Activated CD8-positive, alpha-beta memory T cell treated with anti-CD3 and anti-CD28 coated beads for 36 hours (primary cell): Measurements from ENCODE around the gene PODNL1. TPM values are rescaled to one million over a fixed set of nuclear protein-coding genes. Genes with fewer than 3 reads are reported as not detected.

ENCODE experiments used
- CTCF ChIA-PET: fragments of 350-600 bp; sonication (Branson Sonifier 250); formaldehyde crosslinking; loops from one replicate; lab custom pipeline; 2021; ENCODE audit warnings: antibody characterized with exemption; lab: Charles Lee
- POLR2A ChIA-PET: fragments of 350-600 bp; sonication (Branson Sonifier 250); formaldehyde crosslinking; loops from one replicate; lab custom pipeline; 2021; ENCODE audit warnings: antibody characterized with exemption; lab: Charles Lee
- total RNA-seq, 2 experiments: library from RNA; stranded (reverse); gene quantifications; one replicate each; pipeline ENCODE4 v1.2.3, GENCODE V29; 2021

Gene PODNL1, protein sequence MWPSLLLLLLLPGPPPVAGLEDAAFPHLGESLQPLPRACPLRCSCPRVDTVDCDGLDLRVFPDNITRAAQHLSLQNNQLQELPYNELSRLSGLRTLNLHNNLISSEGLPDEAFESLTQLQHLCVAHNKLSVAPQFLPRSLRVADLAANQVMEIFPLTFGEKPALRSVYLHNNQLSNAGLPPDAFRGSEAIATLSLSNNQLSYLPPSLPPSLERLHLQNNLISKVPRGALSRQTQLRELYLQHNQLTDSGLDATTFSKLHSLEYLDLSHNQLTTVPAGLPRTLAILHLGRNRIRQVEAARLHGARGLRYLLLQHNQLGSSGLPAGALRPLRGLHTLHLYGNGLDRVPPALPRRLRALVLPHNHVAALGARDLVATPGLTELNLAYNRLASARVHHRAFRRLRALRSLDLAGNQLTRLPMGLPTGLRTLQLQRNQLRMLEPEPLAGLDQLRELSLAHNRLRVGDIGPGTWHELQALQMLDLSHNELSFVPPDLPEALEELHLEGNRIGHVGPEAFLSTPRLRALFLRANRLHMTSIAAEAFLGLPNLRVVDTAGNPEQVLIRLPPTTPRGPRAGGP
- under 1 TPM in 1 of 2 experiments, not detected in 1; 0.21 TPM for total RNA-seq

DNA sequence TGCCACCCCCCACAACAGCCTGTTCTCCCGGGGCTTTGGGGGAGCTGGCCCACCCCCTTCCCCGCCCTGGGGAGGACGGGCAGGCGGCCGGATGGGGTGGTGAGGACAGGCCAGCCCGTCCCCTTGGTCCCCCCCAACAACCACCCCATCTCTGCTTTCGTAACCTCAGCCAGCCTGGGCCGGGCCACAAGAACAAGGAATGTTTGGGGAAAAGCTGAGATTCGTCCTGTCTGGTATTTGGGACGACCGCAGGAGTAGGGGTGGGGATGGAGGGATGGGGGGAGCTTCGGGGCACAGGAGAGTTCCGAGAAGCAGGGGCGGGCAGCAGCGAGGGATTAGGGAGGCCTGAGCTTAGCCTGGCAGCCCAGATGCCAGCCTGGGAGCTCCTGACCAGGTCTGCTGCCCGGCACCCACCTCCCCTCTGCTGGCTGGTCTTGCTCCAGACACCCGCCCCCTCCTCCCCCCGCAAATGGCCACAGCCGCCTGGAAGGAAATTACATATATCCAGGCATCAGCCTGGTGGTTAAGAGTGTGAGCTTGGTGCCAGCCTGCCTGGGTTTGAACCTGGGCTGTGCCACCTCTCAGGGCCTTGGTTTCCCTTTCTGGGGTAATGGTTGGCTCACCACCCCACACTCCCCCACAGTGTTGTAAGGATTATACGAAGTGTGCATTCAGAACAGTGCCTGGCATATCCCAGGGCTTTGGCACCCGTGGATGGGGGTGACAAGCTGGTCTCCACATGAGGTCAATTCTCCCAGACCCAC is at the start of gene PODNL1:
PODNL1 (minus strand) TSS at position 117 of the 764 bp plus-strand sequence. CDS start 236 bp downstream, outside the sequence.
- ChIA-PET POLR2A (no interaction called here), CTCF (interaction anchor here (0.6 to 1.2 kb wide), 2 partner anchors 13 to 31 kb away, joined by 3 to 4 read pairs; no protein-coding TSS in a partner anchor)

DNA sequence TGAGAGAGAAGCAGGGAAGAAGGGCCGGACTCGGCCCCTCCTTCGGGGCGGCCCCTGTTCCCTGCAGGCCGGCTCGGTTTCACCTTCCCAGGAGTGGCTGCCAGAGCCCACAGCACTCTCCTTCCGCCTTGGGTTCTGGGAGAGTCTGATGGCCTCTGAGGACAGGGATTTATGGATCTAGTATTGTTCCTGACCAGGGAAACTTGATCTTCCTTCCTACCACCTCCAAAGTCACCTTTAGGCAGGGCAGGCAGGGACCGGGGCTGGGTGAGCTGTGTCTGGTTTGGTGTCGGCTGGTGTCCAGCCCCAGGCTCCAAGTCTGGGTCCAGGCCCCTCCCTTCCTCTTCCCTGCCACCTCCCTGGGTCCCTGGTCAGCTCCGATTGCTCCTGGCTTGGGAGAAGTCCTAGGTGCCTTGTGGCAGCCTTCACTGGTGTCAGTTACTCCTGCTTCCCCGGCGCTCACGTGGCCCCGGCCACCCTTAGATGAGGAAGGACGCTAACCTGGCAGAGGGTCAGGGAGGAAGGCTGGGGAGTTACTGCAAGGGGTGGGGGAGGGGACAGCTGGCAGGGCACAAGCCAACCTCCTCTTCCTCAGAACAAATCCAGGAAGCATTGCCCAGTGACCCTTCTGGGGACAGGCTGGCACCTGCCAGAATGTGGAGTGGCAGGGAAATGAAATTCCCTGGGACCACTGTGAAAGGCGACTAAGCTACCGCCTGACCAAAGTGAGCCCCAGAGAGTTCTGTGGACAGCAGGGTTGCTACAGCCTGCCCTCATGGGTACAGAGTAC is 49.1 kb upstream of the PODNL1 start:
- ChIA-PET CTCF (interaction anchor here (0.6 to 2.0 kb wide), 8 partner anchors 9 to 101 kb away, joined by 3 to 5 read pairs (median 3); no protein-coding TSS in a partner anchor), POLR2A (interaction anchor here (0.8 to 2.4 kb wide), 3 partner anchors 18 to 151 kb away, joined by 3 to 19 read pairs (median 11); partner anchors contain the start of genes IL27RA and RFX1)

DNA sequence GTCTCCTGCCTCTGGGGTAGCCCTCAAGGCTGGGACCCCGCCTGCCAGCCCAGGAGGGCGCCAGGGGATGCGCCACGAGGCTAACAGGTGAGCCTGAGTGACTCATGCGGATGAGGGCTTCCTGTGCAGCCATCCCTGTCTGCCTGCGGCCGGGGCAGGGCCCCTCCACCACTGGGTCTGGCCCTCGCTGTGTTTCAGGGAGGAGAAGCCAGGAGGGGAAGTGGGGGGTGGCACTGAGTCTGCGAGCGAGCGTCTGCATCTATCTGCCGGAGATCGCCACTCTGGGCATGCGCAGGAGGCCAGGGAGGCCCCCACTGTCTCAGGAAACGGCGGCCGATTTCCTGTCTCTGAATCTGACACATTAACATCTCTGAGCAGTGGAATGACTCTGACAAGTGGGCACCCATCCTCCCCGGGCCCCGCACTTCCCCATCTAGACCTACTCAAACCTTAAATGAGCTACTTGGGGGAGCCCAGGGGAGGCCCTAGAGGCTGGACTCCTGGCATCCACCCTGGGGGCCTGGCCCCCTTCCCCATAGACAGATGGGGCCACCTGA is 48.2 kb upstream of the PODNL1 start:
- ChIA-PET CTCF (interaction anchor here (0.6 to 2.1 kb wide), 7 partner anchors 10 to 73 kb away, joined by 3 to 6 read pairs (median 3); partner anchors contain the start of gene IL27RA), POLR2A (interaction anchor here (0.7 to 2.4 kb wide), 4 partner anchors 19 to 150 kb away, joined by 3 to 19 read pairs (median 7); partner anchors contain the start of genes IL27RA and RFX1)

DNA sequence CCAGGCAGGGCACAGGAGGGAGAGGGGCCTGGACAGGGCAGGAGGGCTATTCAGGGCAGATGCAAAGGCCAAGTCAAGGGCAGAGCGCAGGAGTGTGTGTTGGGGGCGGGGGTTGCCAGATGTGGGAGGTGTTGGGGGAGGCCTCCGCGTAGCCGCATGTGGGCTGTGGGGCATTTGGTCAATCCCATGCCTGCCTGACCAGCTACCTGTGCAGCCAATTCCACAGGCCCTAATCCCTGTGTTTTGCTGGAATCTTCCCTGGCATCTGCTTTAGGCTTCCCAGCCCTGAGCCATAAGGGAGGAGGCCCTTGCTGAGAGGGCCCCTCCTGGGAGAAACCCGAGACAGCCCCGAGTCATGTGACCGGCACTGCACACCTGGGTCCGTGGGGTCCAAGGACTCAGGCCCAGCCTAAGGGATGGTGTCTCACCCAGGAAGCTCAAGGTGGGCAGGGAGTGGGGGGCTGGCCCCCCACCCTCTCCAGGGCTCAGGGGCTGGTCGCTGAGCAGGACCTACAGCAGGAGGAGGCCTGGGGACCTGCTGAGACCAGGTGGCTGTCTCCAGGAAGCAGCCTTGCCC is 47.6 kb upstream of the PODNL1 start:
- POLR2A ChIA-PET = interaction anchor here (0.6 to 2.4 kb wide), 5 partner anchors 11 to 46 kb away, joined by 3 to 19 read pairs (median 8); partner anchors contain the start of genes IL27RA and RFX1
- CTCF ChIA-PET = interaction anchor here (2.1 kb wide), 1 partner anchor 46 kb away, joined by 6 read pairs; the partner anchor contains the start of gene IL27RA

DNA sequence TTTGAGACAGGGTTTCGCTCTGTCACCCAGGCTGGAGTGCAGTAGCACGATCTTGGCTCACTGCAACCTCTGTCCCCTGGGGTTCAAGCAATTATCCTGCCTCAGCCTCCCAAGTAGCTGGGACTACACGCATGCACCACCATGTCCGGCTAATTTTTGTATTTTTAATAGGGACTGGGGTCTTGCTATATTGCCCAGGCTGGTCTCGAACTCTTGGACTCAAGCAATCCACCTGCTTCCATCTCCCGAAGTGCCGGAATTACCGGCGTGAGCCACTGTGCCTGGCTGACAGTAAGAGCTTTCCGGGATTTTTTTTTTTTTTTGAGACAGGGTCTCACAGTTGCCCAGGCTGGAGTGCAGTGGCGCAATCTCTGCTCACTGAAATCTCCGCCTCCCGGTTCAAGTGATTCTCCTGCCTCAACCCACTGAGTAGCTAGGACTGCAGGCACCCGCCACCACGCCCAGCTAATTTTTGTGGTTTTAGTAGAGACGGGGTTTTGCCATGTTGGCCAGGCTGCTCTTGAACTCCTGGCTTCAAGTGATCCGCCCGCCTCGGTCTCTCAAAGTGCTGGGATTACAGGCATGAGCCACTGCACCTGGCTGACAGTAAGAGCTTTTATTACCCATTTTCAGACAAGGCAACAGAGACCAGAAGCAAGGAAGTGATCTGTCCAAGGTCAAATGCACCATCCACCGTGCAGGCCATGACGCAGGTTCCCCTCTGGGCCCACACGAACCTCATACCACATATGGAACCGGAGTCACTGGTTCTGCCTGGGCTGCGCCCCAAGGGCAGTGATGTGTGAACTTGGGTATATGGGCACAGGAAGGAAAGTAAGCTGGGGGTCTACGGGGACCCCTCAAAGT is 46.9 kb upstream of the PODNL1 start:
- POLR2A ChIA-PET = interaction anchor here (0.6 to 1.3 kb wide), 4 partner anchors 12 to 22 kb away, joined by 4 to 8 read pairs (median 4); partner anchors contain the start of gene RFX1
- CTCF ChIA-PET = interaction anchor here (0.6 to 2.1 kb wide), 3 partner anchors 14 to 1188 kb away, joined by 3 to 6 read pairs (median 3); partner anchors contain the start of gene IL27RA

DNA sequence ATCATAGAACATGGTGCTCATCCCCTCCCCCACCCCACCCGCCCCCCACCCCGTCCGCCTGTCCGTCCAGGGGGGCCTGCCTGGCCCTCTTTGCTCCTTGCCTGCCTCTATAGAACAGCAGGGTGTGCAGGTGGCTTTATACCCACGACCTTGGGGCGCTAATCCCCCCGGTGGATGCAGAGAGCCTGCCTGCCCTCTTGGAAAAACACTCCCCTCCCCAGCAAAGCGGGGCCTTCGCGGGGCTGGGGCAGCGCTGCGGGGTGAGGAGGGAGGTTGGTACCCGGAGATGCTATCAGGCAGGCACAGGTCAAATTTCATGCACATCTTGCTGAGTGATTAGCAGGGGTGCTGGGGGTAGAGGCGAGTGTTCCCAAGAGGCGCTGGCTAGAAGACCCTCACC is 46.0 kb upstream of the PODNL1 start:
- ChIA-PET CTCF (interaction anchor here (0.7 kb wide), 1 partner anchor 14 kb away, joined by 3 read pairs; no protein-coding TSS in a partner anchor), POLR2A (no interaction called here)

DNA sequence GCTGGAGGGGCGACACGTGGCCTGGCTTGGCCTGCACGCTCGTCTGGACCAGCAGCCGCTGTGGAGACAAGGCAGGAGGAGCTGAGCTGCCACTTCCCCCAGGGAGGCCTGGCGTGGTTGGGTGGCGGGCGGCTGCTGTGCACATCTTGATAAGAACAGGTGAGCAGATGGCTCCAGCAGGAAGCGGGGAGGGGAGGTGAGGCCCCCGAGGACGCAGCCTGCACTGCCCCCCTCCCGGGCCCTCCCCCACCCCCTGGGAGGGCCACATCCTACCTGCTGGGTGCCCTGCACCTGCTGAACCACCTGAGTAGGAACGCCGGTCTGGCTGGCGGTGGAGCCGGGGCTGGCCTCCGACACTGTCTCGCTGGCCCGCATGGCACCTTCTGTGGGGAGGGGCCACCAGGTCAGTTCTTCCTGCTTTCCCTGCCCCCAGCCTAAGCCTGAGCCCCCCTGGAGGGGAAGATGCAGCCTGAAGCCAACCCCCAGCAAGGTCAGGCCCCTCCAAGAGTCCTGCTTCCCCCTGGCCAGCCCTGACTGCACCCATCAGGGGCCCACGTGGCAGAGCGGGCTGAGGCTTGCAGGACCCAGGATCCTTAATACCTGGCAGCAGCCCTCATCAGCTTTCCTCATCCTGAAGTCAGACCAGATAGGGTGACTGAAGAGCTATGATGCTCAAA is 45.1 kb upstream of the PODNL1 start:
- ChIA-PET POLR2A (no interaction called here), CTCF (interaction anchor here (0.6 kb wide), 1 partner anchor 1406 kb away, joined by 4 read pairs; no protein-coding TSS in a partner anchor)

DNA sequence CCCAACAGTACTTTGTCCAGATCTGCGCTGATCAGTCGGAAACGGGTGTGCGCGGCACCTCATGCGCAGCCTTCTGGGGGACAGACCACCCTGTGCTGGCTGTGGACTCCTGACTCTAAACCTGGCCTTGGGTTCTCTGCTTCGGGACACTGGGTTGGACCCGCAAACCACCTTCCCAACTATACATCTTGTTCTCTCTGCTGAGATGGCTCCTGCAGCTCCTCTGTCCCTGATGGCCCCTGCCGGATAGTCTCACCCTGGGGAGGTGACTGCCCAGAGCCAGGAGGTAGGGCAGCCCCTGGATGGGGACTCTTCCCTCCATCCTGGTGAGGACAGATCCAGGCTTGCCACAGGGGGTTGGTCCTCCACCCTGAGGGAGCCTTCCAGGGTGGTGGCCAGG is 44.6 kb upstream of the PODNL1 start:
- POLR2A ChIA-PET = no interaction called here

DNA sequence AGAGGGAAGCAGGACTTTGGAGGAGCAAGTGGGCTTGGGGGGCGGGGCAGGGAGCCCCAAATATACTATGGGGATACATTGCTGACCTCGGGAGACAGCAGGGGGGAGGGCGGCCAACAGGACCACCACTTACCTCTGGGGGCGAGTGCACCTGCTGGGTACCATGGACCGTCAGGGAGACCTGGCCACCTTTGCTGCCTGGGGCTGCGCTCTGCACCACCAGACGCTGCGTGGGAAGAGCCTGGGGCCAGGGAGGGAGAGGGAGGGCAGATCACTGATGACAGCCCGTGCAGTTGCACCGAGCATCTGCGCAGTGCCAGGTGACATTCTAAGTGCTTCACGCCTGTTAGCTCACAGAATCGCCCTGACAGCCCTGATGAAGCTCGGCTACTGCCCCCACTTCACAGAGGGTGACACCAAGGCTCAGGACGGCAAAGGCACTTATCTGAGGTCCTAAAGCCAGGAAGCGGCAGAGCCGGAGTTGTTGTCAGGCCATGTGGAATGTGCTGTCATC is 43.8 kb upstream of the PODNL1 start:
- POLR2A ChIA-PET = no interaction called here
- CTCF ChIA-PET = interaction anchor here (0.8 kb wide), 1 partner anchor 87 kb away, joined by 3 read pairs; no protein-coding TSS in a partner anchor

More for the DNA sequence above, 44.6 kb upstream of the PODNL1 start:
- CTCF ChIA-PET = no interaction called here

DNA sequence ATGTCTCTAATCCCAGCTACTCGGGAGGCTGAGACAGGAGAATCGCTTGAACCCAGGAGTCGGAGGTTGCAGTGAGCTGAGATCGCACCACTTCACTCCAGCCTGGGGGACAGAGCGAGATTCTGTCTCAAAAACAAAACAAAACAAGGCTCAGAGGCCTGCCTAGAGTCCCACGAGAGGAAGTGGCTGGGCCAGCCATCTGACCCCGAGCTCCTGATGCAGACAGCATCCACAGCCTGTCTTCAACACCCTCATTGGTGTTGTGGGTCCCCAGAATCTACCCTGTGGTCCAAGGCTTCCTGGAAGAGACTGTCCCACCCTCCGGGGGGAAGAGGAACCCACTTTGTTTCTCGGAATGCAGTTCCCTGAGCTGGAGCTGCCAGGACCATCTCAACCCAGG is 43.2 kb upstream of the PODNL1 start:
- CTCF ChIA-PET = interaction anchor here (0.8 kb wide), 1 partner anchor 87 kb away, joined by 3 read pairs; no protein-coding TSS in a partner anchor
- POLR2A ChIA-PET = no interaction called here

DNA sequence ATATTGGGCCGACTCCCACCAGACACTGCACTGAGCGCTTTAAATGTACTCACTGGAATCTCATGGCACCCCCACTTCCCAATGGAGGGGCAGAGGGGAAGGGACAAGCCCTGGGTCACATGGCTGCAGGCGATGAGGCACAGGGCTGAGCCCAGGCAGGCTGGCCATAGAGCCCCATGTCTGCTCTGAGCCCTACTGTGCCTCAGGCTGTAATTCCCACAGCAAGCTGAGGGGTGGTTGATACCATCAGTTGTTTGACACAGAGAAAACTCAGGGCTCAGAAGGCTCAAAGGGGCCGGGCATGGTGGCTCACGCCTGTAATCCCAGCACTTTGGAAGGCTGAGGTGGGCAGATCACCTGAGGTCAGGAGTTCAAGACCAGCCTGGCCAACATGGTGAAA is 42.8 kb upstream of the PODNL1 start:
- POLR2A ChIA-PET = no interaction called here
- CTCF ChIA-PET = no interaction called here

DNA sequence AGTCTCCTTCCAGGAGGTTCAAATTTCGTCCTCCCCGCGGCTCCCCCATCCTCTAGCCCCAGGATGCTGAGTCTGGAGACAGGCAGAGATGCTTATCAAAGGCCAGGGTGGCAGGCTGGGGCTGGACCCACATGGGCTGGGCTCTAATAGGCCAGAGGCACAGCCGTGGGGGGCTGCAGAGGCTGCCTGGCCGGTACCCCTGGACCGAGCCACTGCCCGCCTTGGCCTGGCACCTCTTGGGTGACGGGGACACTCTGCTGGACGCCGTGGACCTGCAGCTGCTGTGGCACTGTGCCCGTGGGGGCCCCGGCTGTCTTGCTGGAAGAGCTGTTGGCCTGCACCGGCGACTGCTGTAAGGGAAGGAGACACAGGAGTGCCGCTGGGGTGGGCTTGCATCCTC is 42.1 kb upstream of the PODNL1 start:
- CTCF ChIA-PET = no interaction called here
- POLR2A ChIA-PET = interaction anchor here (0.9 kb wide), 1 partner anchor 28 kb away, joined by 4 read pairs; the partner anchor contains the start of gene DCAF15

DNA sequence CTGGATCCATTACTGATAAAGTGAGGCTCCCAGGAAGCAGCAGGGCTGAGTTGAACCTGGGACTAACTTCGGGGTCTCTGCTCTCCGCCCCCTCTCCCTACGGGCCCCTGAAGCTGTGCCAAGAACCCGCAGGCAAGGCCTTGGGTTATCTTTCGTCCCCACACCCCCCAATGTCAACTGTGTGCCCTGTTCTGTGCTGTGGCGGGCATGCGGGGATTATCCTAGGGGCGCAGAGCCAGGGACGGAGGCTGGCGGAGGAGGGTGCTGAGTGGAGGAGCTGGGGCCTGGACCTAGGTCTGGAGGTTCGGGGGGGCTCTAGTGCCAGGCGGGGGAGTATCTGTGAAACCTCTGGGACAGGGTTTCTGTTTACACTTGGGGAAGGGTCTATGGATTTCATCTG is 41.5 kb upstream of the PODNL1 start:
- POLR2A ChIA-PET = interaction anchor here (0.7 to 0.9 kb wide), 2 partner anchors 25 to 28 kb away, joined by 3 to 4 read pairs; partner anchors contain the start of gene DCAF15
- CTCF ChIA-PET = interaction anchor here (1.6 to 1.8 kb wide), 2 partner anchors 10 to 80 kb away, joined by 4 read pairs; no protein-coding TSS in a partner anchor

DNA sequence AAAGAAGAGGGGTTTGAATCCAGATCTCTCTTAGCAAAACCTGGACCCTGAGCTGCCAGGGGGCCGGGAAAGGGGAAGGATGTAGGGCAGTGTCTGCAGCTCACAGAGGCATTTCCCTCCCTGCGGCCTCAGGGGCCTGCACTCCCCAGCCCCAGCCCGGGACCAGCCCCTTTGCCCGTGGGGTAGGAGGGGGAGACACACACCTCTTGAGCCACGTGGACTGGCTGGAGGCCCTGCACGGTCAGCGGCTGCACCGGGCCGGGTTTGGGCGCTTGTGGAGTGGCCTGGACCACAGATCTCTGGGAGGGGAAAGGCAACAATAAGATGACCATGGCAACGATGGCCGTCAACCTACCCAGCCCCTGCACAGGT is 41.0 kb upstream of the PODNL1 start:
- CTCF ChIA-PET = interaction anchor here (1.2 to 1.8 kb wide), 3 partner anchors 9 to 100 kb away, joined by 3 to 4 read pairs (median 4); no protein-coding TSS in a partner anchor
- POLR2A ChIA-PET = interaction anchor here (0.7 to 0.9 kb wide), 2 partner anchors 26 to 27 kb away, joined by 3 to 4 read pairs; partner anchors contain the start of gene DCAF15
